Stimulated activated naive CD4-positive, alpha-beta T cell treated with Interleukin-2 at 50 U/mL for 16 hours (primary cell): ENCODE measurements around the gene LRP1.

Experiments
- DNase-seq: peaks from one replicate; lab custom pipeline; 2025; lab: John Stamatoyannopoulos, UW

LRP1 gene

GRCh38 chr12:57254506-57255280 is 126.4 kb downstream of the LRP1 start:
- DNase-seq = no peak

GRCh38 chr12:57255916-57256315 is 127.6 kb downstream of the LRP1 start:
- DNase-seq = no peak

GRCh38 chr12:57258977-57259970 is 131.0 kb downstream of the LRP1 start:
- DNase-seq = no peak

GRCh38 chr12:57260366-57260765 is 132.1 kb downstream of the LRP1 start:
- DNase-seq = no peak

- DNase-seq = no peak
These were observed 133.2 kb downstream of the LRP1 start for GRCh38 chr12:57261428-57261865.

- DNase-seq = no peak
These were observed 134.0 kb downstream of the LRP1 start for GRCh38 chr12:57262126-57262822.
